Ammon's horn (tissue), 1 donor: ENCODE data around the gene CLHC1.
A peak's percentile ranks its signal among the peaks of the same experiment; 100 is the strongest.
"Not testable (repeated sequence)": the region's sequence is repeated elsewhere in the genome, so short reads cannot be mapped to it uniquely, and the experiment has no call there.

Source experiments
- DNase-seq: peaks from one replicate; pipeline ENCODE4 v3.0.0-alpha.2; 2016; ENCODE audit warnings: low spot score

The CLHC1 gene

DNA sequence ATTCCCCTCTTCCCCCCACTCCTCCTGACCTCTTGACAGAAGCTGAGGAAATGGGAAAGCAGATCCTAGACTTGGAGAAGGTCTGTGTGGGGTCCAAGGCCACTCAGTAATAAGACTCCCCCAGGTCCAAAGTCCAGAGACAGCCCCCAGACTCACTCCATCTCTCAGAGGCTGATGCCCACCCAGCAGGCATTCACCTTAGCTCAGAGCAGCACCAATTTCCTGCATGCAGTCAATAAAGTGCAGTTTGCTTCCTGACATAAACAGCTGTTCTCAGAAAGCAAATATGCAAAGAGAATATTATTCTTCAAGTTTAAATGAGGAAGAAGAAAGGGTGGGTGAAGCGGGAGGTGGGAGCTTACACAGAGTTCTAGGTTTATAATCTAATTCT lies 97.8 kb downstream of the CLHC1 start:
- DNase-seq = no peak

DNA sequence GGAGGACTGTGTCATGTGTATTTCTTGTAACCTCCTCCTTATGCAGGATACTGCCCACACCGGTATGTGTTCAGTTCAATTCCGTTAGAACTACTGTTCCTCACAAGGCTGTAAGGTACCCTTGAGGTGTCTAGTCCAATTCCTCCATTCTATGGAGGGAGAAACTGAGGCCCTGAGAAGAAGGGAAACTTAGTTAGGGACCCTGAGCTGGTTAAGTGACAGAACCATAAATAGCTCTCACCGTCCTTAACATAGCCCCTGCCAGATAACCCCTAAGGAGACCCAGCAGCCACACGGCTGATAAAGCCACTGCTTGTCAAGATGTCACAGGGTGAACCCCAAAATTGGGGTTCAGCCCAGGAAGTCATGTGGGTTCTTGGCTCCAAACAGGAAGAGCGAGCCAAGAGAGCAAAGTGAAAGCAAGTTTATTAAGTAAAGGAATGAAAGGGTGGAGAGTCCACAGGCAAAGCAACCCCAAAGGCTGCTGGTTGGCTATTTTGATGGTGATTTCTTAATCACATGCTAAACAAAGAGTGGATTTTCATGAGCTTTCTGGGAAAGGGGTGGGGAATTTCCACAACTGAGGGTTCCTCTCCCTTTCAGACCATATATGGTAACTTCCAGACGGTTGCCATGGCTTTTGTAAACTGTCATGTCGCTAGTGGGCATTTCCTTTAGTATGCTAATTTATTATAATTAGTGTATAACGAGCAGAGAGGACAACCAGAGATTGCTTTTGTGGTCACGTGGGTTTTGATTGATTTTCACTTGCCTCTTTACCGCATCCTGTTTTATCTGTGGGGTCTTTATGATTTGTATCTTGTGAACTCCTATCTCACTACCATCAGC lies 98.4 kb downstream of the CLHC1 start:
- DNase-seq = peak; percentile 90

DNA sequence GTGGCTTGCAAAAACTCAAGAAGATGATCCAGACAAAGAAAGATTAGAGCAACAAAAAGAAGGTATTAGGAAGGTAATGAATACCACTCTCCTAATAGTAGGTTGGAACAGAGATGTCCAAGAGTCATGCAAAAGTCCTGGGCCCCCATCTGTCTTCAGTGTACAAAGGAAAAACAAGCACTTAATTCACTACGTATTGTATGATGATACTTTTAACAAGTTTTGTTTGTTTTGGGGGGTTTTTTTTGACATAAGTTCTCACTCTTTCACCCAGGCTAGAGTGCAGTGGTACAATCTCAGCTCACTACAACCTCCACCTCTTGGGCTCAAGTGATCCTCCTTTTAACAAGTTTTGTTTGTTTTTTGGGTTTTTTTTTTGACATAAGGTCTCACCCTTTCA lies 101.2 kb downstream of the CLHC1 start:
- no peak for DNase-seq

DNA sequence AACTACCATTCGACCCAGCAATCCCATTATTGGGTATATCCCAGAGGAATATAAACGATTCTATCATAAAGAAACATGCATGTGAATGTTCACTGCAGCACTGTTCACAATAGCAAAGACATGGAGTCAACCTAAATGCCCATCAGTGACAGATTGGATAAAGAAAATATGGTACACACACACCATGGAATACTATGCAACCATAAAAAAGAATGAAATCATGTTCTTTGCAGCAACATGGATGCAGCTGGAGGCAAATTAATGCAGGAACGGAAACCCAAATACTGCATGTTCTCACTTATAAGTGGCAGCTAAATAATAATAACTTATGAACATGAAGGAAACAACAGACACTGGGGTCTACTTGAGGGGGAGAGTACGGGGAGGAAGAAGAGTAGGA lies 105.5 kb downstream of the CLHC1 start:
- not testable (repeated sequence) for DNase-seq
